Gastrocnemius medialis (tissue), 4 donors: ENCODE measurements around the gene TM7SF3.

ENCODE experiments used
- CTCF ChIP-seq, 5 experiments: fragments of 450-650 bp in 3 of 5; fragments of 200-600 bp in 2 of 5; sonication (generic) in 2 of 5; IDR thresholded peaks in 4 of 5; conservative IDR thresholded peaks in 1 of 5; 1 replicate in 4 of 5; 2 replicates in 1 of 5; pipeline ENCODE4 v1.5.1; 2016 to 2019; ENCODE audit warnings: antibody characterized with exemption in 5 of 5, mild to moderate bottlenecking in 3 of 5, moderate library complexity in 3 of 5
- POLR2A ChIP-seq, 2 donors: fragments of 450-650 bp; IDR thresholded peaks; one replicate each; pipeline ENCODE4 v1.6.1; 2017; ENCODE audit warnings: antibody characterized with exemption in 2 of 2, mild to moderate bottlenecking in 2 of 2, moderate library complexity in 2 of 2

DNA sequence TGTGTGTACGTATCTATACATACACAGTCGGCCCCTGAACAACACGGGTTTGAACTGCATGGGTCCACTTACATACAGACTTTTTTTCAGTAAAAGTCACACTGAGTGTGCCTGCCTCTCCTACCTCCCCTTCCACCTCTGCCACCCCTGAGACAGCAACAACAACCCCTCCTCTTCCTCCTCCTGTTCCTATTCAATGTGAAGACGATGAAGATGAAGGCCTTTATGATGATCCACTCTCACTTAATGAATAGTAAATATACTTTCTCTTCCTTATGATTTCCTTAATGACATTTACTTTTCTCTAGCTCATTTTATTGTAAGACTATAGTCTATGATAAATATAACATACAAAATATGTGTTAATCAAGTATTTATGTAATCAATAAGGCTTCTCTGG lies 25.5 kb downstream of the TM7SF3 start:
- no peak for TF ChIP-seq CTCF (IDR thresholded peaks at IDR 0.05 in 4 of 5, conservative IDR thresholded peaks at IDR 0.05 in 1 of 5)
- TF ChIP-seq POLR2A (IDR thresholded peaks at IDR 0.05) = no peak
